Measurements from ENCODE around the gene IGF2BP2. TPM values are rescaled to one million over a fixed set of nuclear protein-coding genes. Genes with fewer than 3 reads are reported as not detected.

The IGF2BP2 gene
- total RNA-seq, 4 donors from 2014 or later, result 12.4 to 45.7 (median 15.9) TPM

GRCh38 chr3:185605566-185605965 lies 219.3 kb downstream of the IGF2BP2 start:
- TF ChIP-seq CTCF (IDR thresholded peaks at IDR 0.05) (no peak), POLR2A (IDR thresholded peaks at IDR 0.05) (no peak)
- no peak overlapping the region for H3K4me3 ChIP-seq (replicated peaks in 1 of 3)
- H3K36me3 ChIP-seq, result peaks cover 25 to 46% of the 10 kb centered on the region in 2 donors
- DNase-seq, result no peak
- no peaks in the 10 kb centered on the region for H3K4me1 ChIP-seq
- H3K27me3 ChIP-seq, result no peaks in the 10 kb centered on the region
- no peak overlapping the region for H3K27ac ChIP-seq
- intact Hi-C loops (cut with DNase I), result no loop called here
- no peaks in the 10 kb centered on the region for H3K9me3 ChIP-seq

- 93% methylated on average over 4 of the region's 4 CpGs for WGBS, 2 donors
- no peak overlapping the region for H3K27ac ChIP-seq
- no peak for DNase-seq
- H3K27me3 ChIP-seq, result no peaks in the 10 kb centered on the region
- no peak overlapping the region for H3K4me3 ChIP-seq (replicated peaks in 1 of 3)
- TF ChIP-seq POLR2A (IDR thresholded peaks at IDR 0.05) (no peak), CTCF (IDR thresholded peaks at IDR 0.05) (no peak)
- intact Hi-C loops (cut with DNase I), result no loop called here
- no peaks in the 10 kb centered on the region for H3K9me3 ChIP-seq
- H3K4me1 ChIP-seq, result peaks cover 0 to 4% of the 10 kb centered on the region in 2 donors
- peaks cover 3 to 5% of the 10 kb centered on the region in 2 donors for H3K36me3 ChIP-seq
Measured at GRCh38 chr3:185595526-185595925, 229.3 kb downstream of the IGF2BP2 start.

GRCh38 chr3:185594073-185594472 lies 230.8 kb downstream of the IGF2BP2 start:
- intact Hi-C loops (cut with DNase I), result no loop called here
- no peak overlapping the region for H3K4me3 ChIP-seq (replicated peaks in 1 of 3)
- H3K9me3 ChIP-seq, result no peaks in the 10 kb centered on the region
- 76 to 83% methylated on average over 3 of the region's 3 CpGs for WGBS, 2 donors
- H3K4me1 ChIP-seq, result peaks cover 0 to 5% of the 10 kb centered on the region in 2 donors
- TF ChIP-seq POLR2A (IDR thresholded peaks at IDR 0.05) (no peak), CTCF (IDR thresholded peaks at IDR 0.05) (no peak)
- no peaks in the 10 kb centered on the region for H3K27me3 ChIP-seq
- H3K27ac ChIP-seq, result no peak overlapping the region
- no peak for DNase-seq
- H3K36me3 ChIP-seq, result peaks cover 3 to 5% of the 10 kb centered on the region in 2 donors

Small RNA genes lying within 50 kb of the gene (microRNA-seq; reads per million reads assigned to microRNA genes)
- not detected for gene MIR548AQ

Small RNA genes lying within 50 kb of the gene (small RNA-seq; reads per million reads assigned to genes)
- gene AC133473.1, result not detected
- not detected for gene MIR548AQ

Other genes starting within 250 kb of the IGF2BP2 start
- 10 to 100 TPM; 34.0 to 82.9 (median 39.6) TPM for gene SENP2, start 238.7 kb downstream of the IGF2BP2 start, total RNA-seq
- gene TRA2B, start 113.0 kb upstream of the IGF2BP2 start, total RNA-seq, result 100 to 1,000 TPM; 162 to 237 (median 202) TPM